SIG-M5 treated with dmso at 0.1 percent for 504 hours (cell line): ENCODE data around the gene PPM1J.
"Not testable (repeated sequence)": the region's sequence is repeated elsewhere in the genome, so short reads cannot be mapped to it uniquely, and the experiment has no call there.

ENCODE experiments used
- DNase-seq: peaks from one replicate; lab custom pipeline; 2025; ENCODE audit not compliant: unreplicated experiment; lab: John Stamatoyannopoulos, UW

Gene PPM1J, protein sequence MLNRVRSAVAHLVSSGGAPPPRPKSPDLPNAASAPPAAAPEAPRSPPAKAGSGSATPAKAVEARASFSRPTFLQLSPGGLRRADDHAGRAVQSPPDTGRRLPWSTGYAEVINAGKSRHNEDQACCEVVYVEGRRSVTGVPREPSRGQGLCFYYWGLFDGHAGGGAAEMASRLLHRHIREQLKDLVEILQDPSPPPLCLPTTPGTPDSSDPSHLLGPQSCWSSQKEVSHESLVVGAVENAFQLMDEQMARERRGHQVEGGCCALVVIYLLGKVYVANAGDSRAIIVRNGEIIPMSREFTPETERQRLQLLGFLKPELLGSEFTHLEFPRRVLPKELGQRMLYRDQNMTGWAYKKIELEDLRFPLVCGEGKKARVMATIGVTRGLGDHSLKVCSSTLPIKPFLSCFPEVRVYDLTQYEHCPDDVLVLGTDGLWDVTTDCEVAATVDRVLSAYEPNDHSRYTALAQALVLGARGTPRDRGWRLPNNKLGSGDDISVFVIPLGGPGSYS

GRCh38 chr1:112715264-112716053, at the start of gene PPM1J:
Gene PPM1J (minus strand): TSS chr1:112715332. CDS start chr1:112715301, 31 bp downstream.
- DNase-seq: peak; percentile 89

DNA sequence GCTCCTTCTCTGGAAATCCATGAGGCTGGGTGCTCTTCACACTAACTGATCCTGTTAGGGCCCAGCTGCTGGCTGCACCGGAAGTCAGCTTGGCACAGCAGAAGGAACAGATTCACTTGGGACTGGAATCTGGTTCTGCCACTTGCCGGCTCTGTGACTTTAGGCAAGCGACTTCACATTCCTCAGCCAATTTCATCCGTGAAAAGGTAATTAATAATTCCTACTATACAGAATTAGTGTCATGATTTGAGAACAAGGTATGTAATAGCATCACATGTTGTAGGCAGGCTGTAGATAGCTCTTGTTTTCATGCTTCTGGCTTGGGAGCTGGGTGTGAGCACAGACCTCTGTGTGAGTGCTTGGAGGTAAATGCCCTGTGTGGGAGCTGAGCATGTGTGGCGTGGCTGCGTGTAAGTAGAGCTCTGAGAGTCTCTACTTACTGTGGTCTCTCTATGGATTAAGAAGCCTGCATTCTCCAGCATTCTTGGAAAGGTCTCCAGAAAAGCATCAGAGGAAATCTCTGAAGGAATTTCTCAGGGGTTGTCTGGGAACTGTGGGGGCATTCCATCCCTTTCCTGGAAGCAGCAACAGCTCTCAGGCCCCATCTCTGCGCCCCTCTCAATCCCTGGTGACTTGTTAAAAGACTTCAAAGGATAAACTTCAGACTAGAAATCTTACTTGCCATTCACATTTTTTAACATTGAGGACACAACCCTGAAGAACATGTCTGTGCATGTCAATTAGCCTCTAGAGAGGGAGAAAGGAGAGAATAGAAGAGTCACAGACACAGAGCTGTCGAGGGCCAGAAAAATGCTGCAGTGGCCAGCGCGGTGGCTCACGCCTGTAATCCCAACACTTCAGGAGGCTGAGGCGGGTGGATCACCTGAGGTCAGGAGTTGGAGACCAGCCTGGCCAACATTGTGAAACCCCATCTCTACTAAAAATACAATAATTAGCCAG, 47.7 kb upstream of the PPM1J start:
- DNase-seq: no peak

GRCh38 chr1:112761714-112762480, 46.8 kb upstream of the PPM1J start:
- no peak for DNase-seq

- no peak for DNase-seq
Measured at GRCh38 chr1:112759228-112759627, 44.1 kb upstream of the PPM1J start.

GRCh38 chr1:112754116-112754628, 39.0 kb upstream of the PPM1J start:
- DNase-seq: no peak

- no peak for DNase-seq
Measured at GRCh38 chr1:112748396-112748795, 33.3 kb upstream of the PPM1J start.

DNA sequence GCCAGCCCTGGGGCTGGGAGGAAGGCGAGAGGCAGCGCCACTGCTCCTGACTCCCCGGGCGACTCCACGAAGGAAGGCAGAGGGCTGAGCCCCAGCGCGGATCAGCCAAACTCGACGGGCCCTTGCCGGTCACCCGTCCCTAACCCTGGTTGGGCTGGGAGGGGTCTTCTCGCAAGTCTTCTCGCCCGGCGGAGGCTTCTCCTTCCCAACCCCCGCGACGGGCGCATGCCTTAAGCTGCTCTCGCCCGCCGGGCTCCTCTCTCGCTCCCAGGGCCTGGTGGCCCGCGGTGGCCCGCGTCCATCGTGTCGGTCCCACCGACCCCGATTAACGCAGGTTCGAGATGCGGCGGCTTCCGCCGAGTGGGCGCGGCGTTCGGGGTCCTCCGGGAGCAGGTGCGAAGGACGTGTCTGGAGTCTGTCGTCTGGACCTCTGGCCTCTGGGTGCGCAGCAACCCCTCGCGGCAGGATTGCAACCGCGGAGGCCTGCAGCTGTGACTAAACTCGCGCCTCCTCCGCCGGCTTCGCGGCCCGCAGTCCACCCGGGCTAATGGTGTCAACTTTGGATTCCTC, 29.0 kb upstream of the PPM1J start:
- DNase-seq: no peak

GRCh38 chr1:112743174-112744008, 28.3 kb upstream of the PPM1J start:
- no peak for DNase-seq

DNA sequence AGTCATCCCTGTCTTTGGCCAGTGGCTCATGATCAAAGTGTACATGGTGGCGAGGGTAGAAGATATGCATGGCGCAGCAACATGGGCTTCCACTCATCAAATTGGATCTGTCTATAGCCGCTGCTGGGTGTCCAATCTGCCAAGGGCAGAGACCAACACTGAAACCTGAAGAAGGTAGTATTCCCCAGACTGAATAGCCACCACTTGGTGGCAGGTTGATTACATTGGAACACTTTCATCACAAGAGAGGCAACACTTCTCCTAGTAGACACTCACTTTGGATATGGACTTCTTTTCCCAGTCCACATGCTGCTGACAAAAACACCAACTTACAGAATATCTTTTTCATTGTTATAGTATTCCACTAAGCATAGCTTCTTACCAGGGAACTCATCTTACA, 22.4 kb upstream of the PPM1J start:
- DNase-seq: no peak

DNA sequence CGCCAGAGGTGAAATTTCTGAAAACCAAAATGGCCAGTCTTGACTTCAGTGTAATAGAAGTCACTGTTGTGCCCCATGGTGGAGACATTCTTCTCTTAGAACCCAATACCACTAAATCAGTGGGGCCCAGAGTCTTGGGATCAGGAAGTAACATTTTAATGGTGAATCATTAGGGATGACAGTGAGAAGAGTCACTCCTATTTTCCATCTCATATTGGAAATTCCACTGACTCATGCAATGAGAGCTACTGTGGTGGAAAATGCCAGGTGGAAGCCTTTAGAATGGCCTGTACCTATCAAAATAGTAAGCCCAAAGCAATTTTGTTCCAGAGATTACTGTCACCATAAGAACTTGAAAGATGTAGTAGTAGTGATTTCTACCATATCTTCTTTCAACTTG, 20.6 kb upstream of the PPM1J start:
- DNase-seq: no peak

DNA sequence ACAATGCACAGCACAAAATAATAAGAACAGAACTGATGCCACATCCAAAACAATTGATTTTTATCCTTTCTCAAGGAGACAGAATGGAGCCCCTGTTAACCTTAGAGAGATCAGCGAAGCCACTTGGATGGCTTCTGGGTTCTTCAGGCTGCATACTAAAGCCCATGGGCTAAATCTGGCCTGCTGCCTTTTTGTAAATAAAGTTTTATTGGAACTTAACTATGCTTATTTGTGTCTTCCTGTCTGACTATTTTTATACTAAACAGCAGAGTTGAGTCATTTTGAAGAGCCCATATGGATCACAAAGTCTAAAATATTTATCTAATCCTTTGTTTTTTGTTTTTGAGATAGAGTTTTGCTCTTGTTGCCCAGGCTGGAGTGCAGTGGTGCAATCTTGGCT, 16.3 kb upstream of the PPM1J start:
- no peak for DNase-seq

DNA sequence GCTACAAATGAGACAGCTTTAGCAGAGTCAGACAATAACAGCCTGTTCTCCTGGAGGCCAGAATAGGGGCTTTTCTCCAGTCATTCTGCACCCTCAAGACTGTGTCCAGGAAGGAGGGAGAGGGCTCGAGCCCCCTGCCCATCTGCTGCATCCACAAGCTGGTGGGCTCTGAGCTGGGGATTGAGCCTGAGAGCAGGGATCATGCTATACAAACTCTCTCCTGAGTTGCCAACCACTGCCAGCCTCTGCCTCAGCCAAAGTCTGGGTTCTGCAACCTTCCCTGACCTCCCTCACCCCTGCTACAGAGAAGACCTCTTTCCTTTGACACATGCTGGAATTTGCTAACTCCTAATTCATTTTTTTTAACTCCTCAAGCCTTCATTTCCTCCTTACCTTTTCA, 14.8 kb upstream of the PPM1J start:
- no peak for DNase-seq

DNA sequence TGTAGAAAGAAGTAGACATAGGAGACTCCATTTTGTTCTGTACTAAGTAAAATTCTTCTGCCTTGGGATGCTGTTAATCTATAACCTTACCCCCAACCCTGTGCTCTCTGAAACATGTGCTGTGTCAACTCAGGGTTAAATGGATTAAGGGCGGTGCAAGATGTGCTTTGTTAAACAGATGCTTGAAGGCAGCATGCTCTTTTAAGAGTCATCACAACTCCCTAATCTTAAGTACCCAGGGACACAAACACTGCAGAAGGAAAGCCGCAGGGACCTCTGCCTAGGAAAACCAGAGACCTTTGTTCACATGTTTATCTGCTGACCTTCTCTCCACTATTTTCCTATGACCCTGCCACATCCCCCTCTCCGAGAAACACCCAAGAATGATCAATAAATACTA, 13.9 kb upstream of the PPM1J start:
- not testable (repeated sequence) for DNase-seq

DNA sequence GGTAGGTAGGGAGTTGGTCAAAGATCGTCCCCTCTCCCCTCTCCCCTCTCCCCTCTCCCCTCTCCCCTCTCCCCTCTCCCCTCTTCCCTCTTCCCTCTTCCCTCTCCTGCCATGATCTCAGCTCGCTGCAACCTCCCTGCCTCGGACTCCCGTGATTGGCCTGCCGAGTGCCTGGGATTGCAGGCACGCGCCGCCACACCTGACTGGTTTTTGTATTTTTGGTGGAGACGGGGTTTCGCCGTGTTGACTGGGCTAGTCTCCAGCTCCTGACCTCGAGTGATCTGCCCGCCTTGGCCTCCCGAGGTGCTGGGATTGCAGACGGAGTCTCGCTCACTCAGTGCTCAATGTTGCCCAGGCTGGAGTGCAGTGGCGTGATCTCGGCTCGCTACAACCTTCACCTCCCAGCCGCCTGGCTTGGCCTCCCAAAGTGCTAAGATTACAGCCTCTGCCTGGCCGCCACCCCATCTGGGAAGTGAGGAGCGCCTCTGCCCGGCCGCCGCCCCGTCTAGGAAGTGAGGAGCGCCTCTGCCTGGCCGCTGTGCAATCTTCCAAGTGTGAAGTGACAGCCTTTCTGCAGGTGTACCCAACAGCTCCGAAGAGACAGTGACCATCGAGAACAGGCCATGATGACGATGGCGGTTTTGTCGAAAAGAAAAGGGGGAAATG, 13.3 kb upstream of the PPM1J start:
- not testable (repeated sequence) for DNase-seq

DNA sequence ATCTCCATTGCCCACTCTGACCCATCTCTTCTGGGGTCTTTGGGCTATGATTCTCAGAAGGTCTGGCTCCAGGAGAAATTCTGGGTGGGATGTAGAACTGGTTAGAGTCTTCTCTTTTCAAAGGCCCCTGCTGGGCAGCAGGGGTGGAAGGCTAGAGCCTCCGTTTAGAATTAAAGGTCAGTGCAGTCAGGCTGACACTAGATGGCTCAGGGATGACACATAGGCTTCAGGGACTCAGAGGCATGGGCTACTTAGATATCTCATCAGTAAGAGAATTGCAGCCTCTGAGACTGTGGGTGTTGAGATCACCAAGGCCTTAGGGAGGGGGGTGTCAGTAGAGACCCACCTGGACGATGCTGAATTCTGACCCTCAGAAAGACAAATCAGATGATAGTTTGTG, 12.6 kb upstream of the PPM1J start:
- no peak for DNase-seq

GRCh38 chr1:112724240-112724639, 9.1 kb upstream of the PPM1J start:
- not testable (repeated sequence) for DNase-seq

GRCh38 chr1:112723511-112723839, 8.3 kb upstream of the PPM1J start:
- DNase-seq: no peak
